Body of pancreas (tissue), 4 donors: ENCODE data around the gene AMMECR1L.

Source experiments
- CTCF ChIP-seq, 7 experiments: fragments of 450-650 bp in 4 of 7; fragments of 200-600 bp in 3 of 7; sonication (generic) in 3 of 7; IDR thresholded peaks; one replicate each; pipeline ENCODE4 v1.5.1; 2016 to 2019; ENCODE audit warnings: antibody characterized with exemption in 7 of 7
- POLR2A ChIP-seq, 3 donors: fragments of 450-650 bp; IDR thresholded peaks; one replicate each; pipeline ENCODE4 v1.6.1; 2016; ENCODE audit warnings: antibody characterized with exemption in 3 of 3, mild to moderate bottlenecking in 2 of 3

- TF ChIP-seq CTCF (IDR thresholded peaks at IDR 0.05) (no peak), POLR2A (IDR thresholded peaks at IDR 0.05) (no peak)
Measured at GRCh38 chr2:127820080-127820668, 65.6 kb downstream of the AMMECR1L start.
